HG03159 (cell line): ENCODE data around the gene LRRTM3.

Experiments used
- ATAC-seq: cut with Tn5 transposase; IDR thresholded peaks from one replicate; pipeline ENCODE4 v1.9.1; 2021; ENCODE audit warnings: mild to moderate bottlenecking, moderate library complexity; ENCODE audit not compliant: unreplicated experiment

LRRTM3 gene

DNA sequence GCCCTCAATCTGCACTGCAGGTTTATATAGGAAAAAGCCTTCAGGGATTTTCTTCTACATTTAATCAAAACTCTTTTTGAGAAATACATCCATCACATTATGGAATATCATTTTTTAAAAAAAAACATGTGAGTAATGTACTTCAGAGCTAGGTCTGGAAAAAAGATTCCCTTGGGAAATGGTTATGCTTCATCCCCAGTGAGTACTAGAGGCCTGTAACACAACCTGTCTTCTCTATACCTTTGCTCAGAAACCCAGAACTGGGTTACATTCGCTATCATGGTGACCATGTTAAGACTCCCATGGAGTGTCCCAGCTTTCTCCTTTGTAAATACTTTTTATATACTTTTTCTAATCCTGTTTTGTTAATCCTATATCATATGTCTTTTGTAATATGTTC lies 186.9 kb downstream of the LRRTM3 start:
- ATAC-seq, result no peak

DNA sequence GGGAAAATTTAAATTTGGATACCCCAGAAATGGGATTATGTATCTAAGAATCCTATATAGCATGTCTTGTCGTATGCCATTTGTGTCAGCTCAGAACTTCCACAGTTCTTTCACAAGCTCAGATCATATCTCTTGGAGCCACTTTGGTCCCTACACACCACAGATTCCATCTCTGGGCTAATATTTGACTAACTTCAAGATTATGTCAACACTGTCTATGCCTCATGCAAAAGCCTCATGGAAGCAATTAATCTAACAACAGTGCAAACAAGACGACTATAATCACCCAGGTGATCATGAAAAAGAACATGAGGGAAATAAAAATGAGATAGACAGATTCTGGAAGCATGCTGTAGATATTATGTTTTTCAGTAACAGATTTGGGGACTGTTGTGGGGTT lies 189.1 kb downstream of the LRRTM3 start:
- ATAC-seq, result no peak

DNA sequence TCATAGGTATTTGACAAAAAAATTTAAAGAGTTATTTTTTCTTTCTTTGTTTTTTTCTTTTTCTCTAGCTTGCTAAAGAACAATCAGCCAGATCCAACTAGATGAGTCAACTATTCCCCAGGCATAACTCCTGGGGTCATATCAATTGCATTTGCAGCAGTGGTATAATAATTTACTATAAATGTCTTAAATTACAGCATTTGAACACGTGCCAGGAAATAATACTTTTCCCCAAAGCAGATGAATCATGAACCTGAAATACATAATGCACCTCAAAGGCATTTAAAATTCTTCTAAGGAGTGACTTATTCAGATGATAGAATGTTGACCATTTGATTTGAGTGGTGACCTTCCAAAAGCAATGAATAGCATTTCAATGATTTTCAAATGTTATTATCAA lies 190.1 kb downstream of the LRRTM3 start:
- no peak for ATAC-seq

GRCh38 chr10:67119651-67120050 lies 193.8 kb downstream of the LRRTM3 start:
- ATAC-seq, result no peak

DNA sequence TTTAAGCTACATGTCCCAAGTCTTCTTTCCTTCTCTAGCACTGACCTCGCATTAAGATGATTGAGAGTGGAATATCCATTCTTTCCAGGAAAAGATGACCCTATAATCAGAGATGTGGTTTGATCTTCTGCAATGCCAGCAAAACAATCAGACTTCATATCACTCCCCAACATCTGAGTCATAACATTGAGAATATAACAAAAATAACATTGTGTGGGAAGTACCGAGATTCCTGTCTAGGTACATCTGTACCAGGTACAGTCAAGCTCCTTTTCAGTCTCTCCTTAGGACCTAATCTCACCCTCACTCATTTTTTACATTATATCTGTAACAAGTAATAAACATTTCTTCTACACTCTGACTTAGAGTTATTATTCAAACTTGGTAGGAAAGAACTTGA lies 201.6 kb downstream of the LRRTM3 start:
- ATAC-seq, result no peak

DNA sequence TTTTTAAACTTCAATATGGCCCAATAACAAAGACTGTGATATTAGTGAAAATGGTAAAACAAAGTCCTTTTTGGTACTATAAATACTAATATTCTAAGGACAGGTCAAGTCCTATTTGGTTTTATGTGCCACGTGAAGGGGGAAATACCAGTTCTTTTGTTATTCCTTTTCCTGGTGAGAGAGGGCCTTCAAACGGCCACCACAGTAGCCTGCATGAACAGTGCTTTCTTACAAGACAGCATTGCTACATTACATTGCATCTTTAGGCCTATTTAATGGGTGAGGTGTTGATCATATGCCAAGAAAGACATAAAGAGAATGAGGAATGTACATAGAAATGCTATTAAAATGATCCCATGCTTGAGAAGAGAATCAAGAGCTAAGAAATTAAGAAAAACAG lies 214.8 kb downstream of the LRRTM3 start:
- ATAC-seq, result no peak

DNA sequence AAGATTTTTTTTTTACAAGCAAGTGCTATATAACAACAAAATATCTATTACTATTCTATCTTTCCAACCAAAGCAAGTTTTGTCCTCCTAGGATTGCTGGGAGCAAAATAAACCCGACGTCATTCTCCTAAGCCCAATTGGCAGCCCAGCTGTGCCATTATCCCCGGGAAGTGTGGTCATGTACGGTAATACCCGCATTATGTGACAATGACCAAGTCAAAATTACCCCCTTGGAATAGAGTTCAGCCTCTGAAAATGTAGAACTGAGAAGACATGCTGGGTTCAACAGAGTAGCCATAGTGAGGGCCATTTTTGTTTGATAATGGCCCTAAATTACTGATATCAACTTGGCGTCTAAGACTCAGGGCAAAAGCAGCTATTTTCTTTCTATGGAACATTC lies 215.5 kb downstream of the LRRTM3 start:
- ATAC-seq, result no peak

GRCh38 chr10:67144530-67144929 lies 218.7 kb downstream of the LRRTM3 start:
- ATAC-seq, result no peak
